Thymus (tissue), 11 donors: Measurements from ENCODE around the gene CAMK2N1. TPM values are rescaled to one million over a fixed set of nuclear protein-coding genes. Genes with fewer than 3 reads are reported as not detected.
"Not testable (repeated sequence)": the region's sequence is repeated elsewhere in the genome, so short reads cannot be mapped to it uniquely, and the experiment has no call there.

Experiments used
- DNase-seq, 9 donors: peaks; one replicate each; pipeline ENCODE4 v3.0.0-alpha.2; 2013; ENCODE audit warnings: low spot score in 9 of 9, low read depth in 6 of 9, missing footprints in 1 of 9
- H3K27ac ChIP-seq, 2 donors: one replicate each; pipeline ENCODE4 v1.5.1; 2013; ENCODE audit warnings: control low read depth in 1 of 2, low read depth in 1 of 2, low read length in 1 of 2, mild to moderate bottlenecking in 1 of 2, moderate library complexity in 1 of 2
- H3K27me3 ChIP-seq, 2 donors: one replicate each; pipeline ENCODE4 v1.5.1; 2013; ENCODE audit warnings: low read length in 1 of 2; ENCODE audit not compliant: control insufficient read depth in 2 of 2, insufficient read depth in 1 of 2
- H3K36me3 ChIP-seq, 2 donors: one replicate each; pipeline ENCODE4 v1.5.1; 2013; ENCODE audit warnings: low read length in 1 of 2, mild to moderate bottlenecking in 1 of 2, moderate library complexity in 1 of 2; ENCODE audit not compliant: control insufficient read depth in 2 of 2, insufficient read depth in 2 of 2
- H3K4me1 ChIP-seq, 2 donors: one replicate each; pipeline ENCODE4 v1.5.1; 2013; ENCODE audit warnings: low read length in 2 of 2; ENCODE audit not compliant: control insufficient read depth in 2 of 2, insufficient read depth in 2 of 2
- H3K4me3 ChIP-seq, 2 donors: one replicate each; pipeline ENCODE4 v1.5.1; 2013; ENCODE audit warnings: low read length in 2 of 2, control low read depth in 1 of 2, mild to moderate bottlenecking in 1 of 2
- H3K9me3 ChIP-seq, 2 donors: one replicate each; pipeline ENCODE4 v1.5.1; 2013; ENCODE audit warnings: low read length in 1 of 2, mild to moderate bottlenecking in 1 of 2; ENCODE audit not compliant: control insufficient read depth in 2 of 2, insufficient read depth in 1 of 2
- WGBS: extraction: QIAGEN DNeasy Blood & Tissue Kit; methylation state at CpG from one replicate; pipeline ENCODE4 v1.1.7; 2013; 5-methylcytosine and 5-hydroxymethylcytosine counted together
- polyA plus RNA-seq: library from polyadenylated mRNA; stranded (reverse); fragments of 200-250 nt; gene quantifications from one replicate; pipeline ENCODE4 v1.2.3, GENCODE V29; 2013
- total RNA-seq: library from RNA; stranded (reverse); fragments of 120-200 nt; gene quantifications from one replicate; pipeline ENCODE4 v1.2.4, GENCODE V29; 2013
- donor health status: healthy.

The CAMK2N1 gene
- total and polyA plus RNA-seq, 2 donors = 0.42 to 11.1 TPM

GRCh38 chr1:20519609-20520262, 33.7 kb upstream of the CAMK2N1 start:
- H3K36me3 ChIP-seq, H3K4me1 ChIP-seq, H3K27me3 ChIP-seq, DNase-seq, H3K27ac ChIP-seq, H3K9me3 ChIP-seq, H3K4me3 ChIP-seq: not testable (repeated sequence)
- 76% methylated on average over 7 of the region's 7 CpGs for WGBS

DNA sequence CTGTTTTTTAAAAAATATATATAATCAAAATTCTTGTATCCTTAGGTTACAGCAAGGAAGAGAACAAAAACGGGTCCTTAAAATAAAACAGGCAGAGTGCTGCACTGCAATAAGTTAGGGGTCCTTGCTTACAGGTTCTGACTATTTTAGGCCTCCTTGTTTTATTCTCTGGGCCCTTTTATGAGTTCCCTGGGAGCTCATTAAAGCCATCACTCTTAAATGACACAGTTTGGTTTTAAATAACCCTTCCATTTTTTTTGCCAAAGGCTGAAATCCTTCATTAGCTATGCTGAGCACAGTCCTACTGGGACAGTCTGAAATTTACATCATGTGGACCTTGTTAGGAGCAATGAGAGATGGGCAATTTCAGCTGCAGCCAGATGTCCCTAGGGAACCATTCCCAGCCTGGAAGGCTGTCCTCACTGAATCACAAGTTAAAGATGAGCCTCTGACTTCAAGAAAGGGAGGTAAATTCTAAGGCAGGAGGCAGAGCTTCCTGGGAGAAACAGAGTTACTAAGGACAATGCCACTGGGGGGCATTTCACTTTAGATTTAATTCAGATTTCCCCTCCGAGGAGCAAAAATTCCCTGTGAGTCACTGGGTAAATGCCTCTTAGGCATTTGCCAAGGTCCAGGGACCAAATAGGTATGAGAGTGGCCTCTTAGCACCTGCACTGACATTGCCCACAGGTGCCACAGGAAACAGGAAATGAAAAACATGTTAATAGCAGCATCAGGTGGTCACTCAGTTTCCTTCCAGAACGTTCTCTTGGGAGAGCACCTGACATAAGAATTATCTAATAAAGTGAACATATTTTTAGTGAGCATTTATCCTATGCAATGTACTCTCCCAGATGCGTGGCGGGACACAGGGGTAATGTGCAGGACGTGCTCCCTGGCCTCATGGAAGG, 25.8 kb upstream of the CAMK2N1 start:
- Histone ChIP-seq H3K27me3 (peaks cover 2% of the 10 kb centered on the region in 2 donors), H3K9me3 (no peaks in the 10 kb centered on the region), H3K27ac (no peak overlapping the region), H3K4me1 (peaks cover 5 to 6% of the 10 kb centered on the region in 2 donors), H3K36me3 (no peaks in the 10 kb centered on the region), H3K4me3 (no peak overlapping the region)
- WGBS = 67% methylated on average over 6 of the region's 6 CpGs
- DNase-seq = no peak

GRCh38 chr1:20508411-20508771, 22.4 kb upstream of the CAMK2N1 start:
- H3K27me3 ChIP-seq = peaks cover 2% of the 10 kb centered on the region in 2 donors
- peaks cover 0 to 3% of the 10 kb centered on the region in 2 donors for H3K36me3 ChIP-seq
- H3K4me1 ChIP-seq = peaks cover 10 to 14% of the 10 kb centered on the region in 2 donors
- WGBS = 67% methylated on average over 5 of the region's 5 CpGs
- DNase-seq = no peak
- H3K27ac ChIP-seq = no peak overlapping the region
- peak overlapping the region; percentile 69 to 94 for H3K4me3 ChIP-seq
- H3K9me3 ChIP-seq = no peaks in the 10 kb centered on the region

- H3K9me3 ChIP-seq = no peaks in the 10 kb centered on the region
- H3K27ac ChIP-seq = peak within 1 kb of the TSS; percentile 35 to 83
- H3K36me3 ChIP-seq = peaks cover 0 to 3% of the 10 kb centered on the region in 2 donors
- WGBS = 2% methylated on average over 58 of the region's 58 CpGs
- H3K4me3 ChIP-seq = peak within 1 kb of the TSS; percentile 69 to 94
- H3K4me1 ChIP-seq = peaks cover 10 to 14% of the 10 kb centered on the region in 2 donors
- DNase-seq = peak; percentile 73 to 92 (median 83)
- H3K27me3 ChIP-seq = peaks cover 2% of the 10 kb centered on the region in 2 donors
Observed at GRCh38 chr1:20507564-20508410, 21.8 kb upstream of the CAMK2N1 start, which contains the start of gene MUL1. TSS of gene MUL1 (minus strand) at chr1:20508151. CDS start at chr1:20508024, 127 bp downstream.

DNA sequence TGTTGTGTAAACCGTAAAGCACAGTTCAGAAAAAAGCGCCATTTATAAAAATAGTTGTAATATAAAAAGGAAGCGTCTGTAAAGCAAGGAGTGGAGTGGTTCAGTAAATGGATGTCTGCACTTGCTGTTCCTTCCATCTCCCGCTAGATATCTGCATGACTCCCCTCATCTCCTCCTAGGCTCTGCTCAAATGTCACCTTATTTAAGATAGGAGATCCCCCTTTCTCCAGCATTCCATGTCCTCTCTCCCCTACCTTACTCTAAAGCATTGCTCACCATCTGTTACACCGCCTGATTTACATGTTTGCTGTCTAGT, 21.2 kb upstream of the CAMK2N1 start:
- Histone ChIP-seq H3K36me3 (peaks cover under 1 to 4% of the 10 kb centered on the region in 2 donors), H3K27me3 (peaks cover 2% of the 10 kb centered on the region in 2 donors), H3K9me3 (no peaks in the 10 kb centered on the region), H3K4me1 (peaks cover 10 to 14% of the 10 kb centered on the region in 2 donors), H3K4me3 (peak overlapping the region; percentile 69 to 94), H3K27ac (no peak overlapping the region)
- DNase-seq = no peak
- WGBS = 57% methylated on average over 5 of the region's 5 CpGs

- Histone ChIP-seq H3K36me3 (peaks cover 16 to 21% of the 10 kb centered on the region in 2 donors), H3K27ac (no peak overlapping the region), H3K9me3 (no peaks in the 10 kb centered on the region), H3K4me1 (peaks cover 10 to 14% of the 10 kb centered on the region in 2 donors), H3K4me3 (no peak overlapping the region), H3K27me3 (peaks cover 0 to under 1% of the 10 kb centered on the region in 2 donors)
- 93% methylated on average over 1 of the region's 1 CpG for WGBS
- no peak for DNase-seq
Observed at GRCh38 chr1:20505488-20505887, 19.5 kb upstream of the CAMK2N1 start.

DNA sequence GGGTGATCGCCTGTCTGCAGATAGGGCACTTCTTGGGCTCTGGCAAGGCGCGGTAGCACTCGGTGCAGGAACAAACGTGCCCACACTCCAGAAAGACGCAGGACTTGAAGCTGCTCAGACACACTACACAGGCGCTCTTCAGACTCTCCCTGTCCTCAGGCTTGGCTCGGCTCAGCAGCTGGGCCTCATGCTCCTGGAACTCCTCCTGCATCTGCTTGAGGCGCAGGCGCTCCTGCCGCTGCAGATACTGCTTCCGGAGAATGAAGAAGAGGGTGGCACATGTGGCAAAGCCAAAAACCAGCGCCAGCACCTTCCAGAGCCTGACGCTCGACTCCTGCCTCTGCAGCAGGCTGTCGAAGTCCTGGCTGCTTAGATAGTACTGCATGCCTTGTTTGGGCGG, 14.7 kb upstream of the CAMK2N1 start:
- no peaks in the 10 kb centered on the region for H3K9me3 ChIP-seq
- peaks cover 35 to 39% of the 10 kb centered on the region in 2 donors for H3K36me3 ChIP-seq
- H3K4me1 ChIP-seq = peaks cover 0 to 2% of the 10 kb centered on the region in 2 donors
- H3K4me3 ChIP-seq = no peak overlapping the region
- 98% methylated on average over 17 of the region's 17 CpGs for WGBS
- no peak overlapping the region for H3K27ac ChIP-seq
- DNase-seq = no peak
- H3K27me3 ChIP-seq = no peaks in the 10 kb centered on the region

DNA sequence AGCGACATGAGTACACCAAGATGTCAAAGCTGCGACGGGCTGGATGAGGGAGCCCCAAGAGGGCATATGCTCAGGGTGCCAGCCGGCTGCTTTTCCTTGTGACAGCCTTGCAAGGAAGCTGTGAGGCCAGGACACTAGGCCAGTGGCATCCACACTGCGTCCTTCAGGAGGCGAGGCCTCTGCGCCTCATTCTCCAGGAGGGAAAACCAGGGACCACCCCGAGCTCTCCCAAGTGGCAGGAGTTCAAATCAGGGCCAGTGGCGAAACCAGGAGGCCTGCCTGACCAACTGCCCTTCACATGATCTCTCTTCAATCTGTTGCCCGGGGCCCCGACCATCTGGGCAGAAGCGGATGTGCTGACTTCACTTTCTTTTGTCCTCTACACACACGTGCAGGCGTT, 13.7 kb upstream of the CAMK2N1 start:
- DNase-seq = no peak
- peaks cover 35 to 38% of the 10 kb centered on the region in 2 donors for H3K36me3 ChIP-seq
- WGBS = 99% methylated on average over 14 of the region's 14 CpGs
- no peak overlapping the region for H3K27ac ChIP-seq
- no peaks in the 10 kb centered on the region for H3K27me3 ChIP-seq
- H3K4me1 ChIP-seq = peaks cover 0 to under 1% of the 10 kb centered on the region in 2 donors
- H3K9me3 ChIP-seq = no peaks in the 10 kb centered on the region
- H3K4me3 ChIP-seq = no peak overlapping the region
